B cell (primary cell): ENCODE data around the gene CDRT4. TPM values are rescaled to one million over a fixed set of nuclear protein-coding genes. Genes with fewer than 3 reads are reported as not detected.

Experiments
- ATAC-seq: fragments of 200-7000 bp; cut with Tn5 transposase; one replicate; pipeline ENCODE4 v1.10.0; 2021; ENCODE audit warnings: low read depth, mild to moderate bottlenecking, moderate number of reproducible peaks, moderate library complexity
- CTCF ChIA-PET: fragments of 350-600 bp; sonication (Branson Sonifier 250); formaldehyde crosslinking; loops from one replicate; lab custom pipeline; 2021; ENCODE audit warnings: antibody characterized with exemption, inconsistent platforms; lab: Charles Lee
- POLR2A ChIA-PET: fragments of 350-600 bp; sonication (Branson Sonifier 250); formaldehyde crosslinking; loops from one replicate; lab custom pipeline; 2021; ENCODE audit warnings: antibody characterized with exemption; lab: Charles Lee
- DNase-seq: peaks from one replicate; pipeline ENCODE4 v3.0.0; 2013
- H2AFZ ChIP-seq: 2 replicates; pipeline ENCODE4 v1.6.1; 2012; ENCODE audit warnings: mild to moderate bottlenecking, low read depth, low read length; ENCODE audit not compliant: insufficient read depth, poor library complexity, severe bottlenecking
- H3K27ac ChIP-seq, 2 donors: 1 replicate in 1 of 2; 2 replicates in 1 of 2; pipeline ENCODE4 v1.5.1; 2012 to 2013; ENCODE audit warnings: low read length in 2 of 2, mild to moderate bottlenecking in 2 of 2, moderate library complexity in 1 of 2
- H3K27me3 ChIP-seq, 4 experiments: fragments of 200-600 bp in 1 of 4; sonication (generic) in 1 of 4; replicated peaks in 1 of 4; 1 replicate in 2 of 4; 2 replicates in 2 of 4; pipeline versions ENCODE4 v1.6.1 to v1.7.0; 2013 to 2016; ENCODE audit warnings: low read length in 3 of 4, mild to moderate bottlenecking in 2 of 4, mixed read lengths in 1 of 4, moderate library complexity in 1 of 4; ENCODE audit not compliant: insufficient read depth in 4 of 4, control insufficient read depth in 3 of 4; ENCODE audit errors: control extremely low read depth in 1 of 4
- H3K36me3 ChIP-seq, 2 experiments: replicated peaks in 1 of 2; 1 replicate in 1 of 2; 2 replicates in 1 of 2; pipeline versions ENCODE4 v1.6.1 to v1.7.1; 2013; ENCODE audit warnings: low read length in 1 of 2; ENCODE audit not compliant: insufficient read depth in 2 of 2, control insufficient read depth in 1 of 2; ENCODE audit errors: control extremely low read depth in 1 of 2, extremely low read depth in 1 of 2
- H3K4me1 ChIP-seq, 2 donors: fragments of 200-600 bp in 1 of 2; sonication (generic) in 1 of 2; 1 replicate in 1 of 2; 2 replicates in 1 of 2; pipeline versions ENCODE4 v1.5.1 to v1.6.1; 2013 to 2017; ENCODE audit warnings: low read length in 2 of 2; ENCODE audit not compliant: control insufficient read depth in 2 of 2, insufficient read depth in 2 of 2
- H3K4me2 ChIP-seq: replicated peaks from 2 replicates; pipeline ENCODE3; 2012; ENCODE audit warnings: mild to moderate bottlenecking, low read depth, low read length; ENCODE audit not compliant: poor library complexity, severe bottlenecking
- H3K4me3 ChIP-seq, 5 experiments: fragments of 200-600 bp in 1 of 5; sonication (generic) in 1 of 5; 1 replicate in 3 of 5; 2 replicates in 2 of 5; pipeline versions ENCODE4 v1.5.1 to v1.7.0; 2011 to 2016; ENCODE audit warnings: low read length in 4 of 5, mild to moderate bottlenecking in 4 of 5, low read depth in 2 of 5, control low read depth in 1 of 5, moderate library complexity in 1 of 5; ENCODE audit not compliant: insufficient read depth in 1 of 5; ENCODE audit errors: control extremely low read depth in 1 of 5, extremely low read depth in 1 of 5
- H3K79me2 ChIP-seq: fragments of 200-600 bp; sonication (generic); one replicate; pipeline ENCODE4 v1.6.0; 2016; ENCODE audit warnings: low read length; ENCODE audit not compliant: control insufficient read depth, insufficient read depth
- H3K9ac ChIP-seq: fragments of 200-600 bp; sonication (generic); 2 replicates; pipeline ENCODE4 v1.6.1; 2017; ENCODE audit warnings: mild to moderate bottlenecking, low read length, moderate library complexity
- H3K9me3 ChIP-seq, 3 donors: one replicate each; pipeline versions ENCODE4 v1.6.1 to v1.7.1; 2013; ENCODE audit warnings: low read length in 2 of 3; ENCODE audit not compliant: control insufficient read depth in 2 of 3, insufficient read depth in 1 of 3; ENCODE audit errors: control extremely low read depth in 1 of 3
- H4K20me1 ChIP-seq: 2 replicates; pipeline ENCODE4 v1.6.0; 2012; ENCODE audit warnings: mild to moderate bottlenecking, low read length; ENCODE audit not compliant: insufficient read depth, control insufficient read depth, poor library complexity, severe bottlenecking
- H3K27ac Mint-ChIP-seq: one replicate; pipeline ENCODE4 v1.8.0; 2021; ENCODE audit warnings: mixed read lengths
- H3K27me3 Mint-ChIP-seq: one replicate; pipeline ENCODE4 v1.8.0; 2021; ENCODE audit warnings: mixed read lengths
- H3K4me1 Mint-ChIP-seq: one replicate; pipeline ENCODE4 v1.8.0; 2021; ENCODE audit warnings: mixed read lengths
- H3K4me3 Mint-ChIP-seq: one replicate; pipeline ENCODE4 v1.8.0; 2021; ENCODE audit warnings: mixed read lengths
- H3K9me3 Mint-ChIP-seq: one replicate; pipeline ENCODE4 v1.8.0; 2022; ENCODE audit warnings: mixed read lengths; ENCODE audit not compliant: insufficient read depth
- CTCF ChIP-seq: fragments of 200-600 bp; IDR thresholded peaks from one replicate; pipeline ENCODE4 v1.8.0; 2022; ENCODE audit warnings: antibody characterized with exemption, mild to moderate bottlenecking
- EZH2 ChIP-seq: IDR thresholded peaks from 2 replicates; pipeline ENCODE4 v1.6.1; 2012; ENCODE audit warnings: borderline replicate concordance, low read depth, mild to moderate bottlenecking, moderate library complexity, low read length; ENCODE audit not compliant: insufficient read depth, poor library complexity, severe bottlenecking
- WGBS: methylation state at CpG from one replicate; pipeline ENCODE4 v1.1.5; 2013; ENCODE audit warnings: missing lambda C conversion rate; ENCODE audit not compliant: insufficient coverage; 5-methylcytosine and 5-hydroxymethylcytosine counted together
- intact Hi-C: fragments of 100-400 bp; cut with micrococcal nuclease; formaldehyde crosslinking; loops from one replicate; pipeline ENCODE4 v1.10.0; 2022
- polyA plus RNA-seq: library from polyadenylated mRNA; depleted of rRNA; stranded (reverse); fragments of >200 nt; gene quantifications from 2 replicates; pipeline ENCODE4 v1.2.3, GENCODE V29; 2012
- total RNA-seq, 2 donors: library from RNA; stranded (reverse); fragments of 120-200 nt in 1 of 2; gene quantifications; 1 replicate in 1 of 2; 2 replicates in 1 of 2; pipeline versions ENCODE4 v1.2.3 to v1.2.4, GENCODE V29; 2013 to 2022

The CDRT4 gene
- total and polyA plus RNA-seq, 2 donors (not counting 1 experiment from before 2014, with no cell fraction given) = 11.6 to 23.0 TPM

GRCh38 chr17:15399443-15399842 is 68.0 kb downstream of the CDRT4 start:
- no peak overlapping the region for H3K9ac ChIP-seq
- H3K27ac ChIP-seq = no peak overlapping the region
- H3K4me3 ChIP-seq = no peak overlapping the region
- H3K79me2 ChIP-seq = no peaks in the 10 kb centered on the region
- Mint-ChIP-seq H3K4me1 (no peaks in the 10 kb centered on the region), H3K9me3 (no peaks in the 10 kb centered on the region), H3K4me3 (no peak overlapping the region), H3K27me3 (peaks cover 14% of the 10 kb centered on the region), H3K27ac (no peak overlapping the region)
- no peaks in the 10 kb centered on the region for H4K20me1 ChIP-seq
- TF ChIP-seq CTCF (no peak), EZH2 (no peak)
- no peaks in the 10 kb centered on the region for H3K4me1 ChIP-seq
- ATAC-seq = no peak
- POLR2A ChIA-PET = no interaction called here
- H3K4me2 ChIP-seq = no peak overlapping the region
- DNase-seq = no peak
- WGBS = 100% methylated on average over 3 of the region's 6 CpGs
- intact Hi-C loops = no loop called here
- H3K36me3 ChIP-seq = no peaks in the 10 kb centered on the region
- H3K27me3 ChIP-seq = no peaks in the 10 kb centered on the region
- CTCF ChIA-PET = no interaction called here
- no peaks in the 10 kb centered on the region for H3K9me3 ChIP-seq
- H2AFZ ChIP-seq = no peak overlapping the region

- ChIA-PET POLR2A (no interaction called here), CTCF (no interaction called here)
- H3K4me3 ChIP-seq = no peak overlapping the region
- no peaks in the 10 kb centered on the region for H3K27me3 ChIP-seq
- intact Hi-C loops = no loop called here
- H3K36me3 ChIP-seq = no peaks in the 10 kb centered on the region
- TF ChIP-seq CTCF (no peak), EZH2 (no peak)
- ATAC-seq (no peak), DNase-seq (no peak)
- no peak overlapping the region for H2AFZ ChIP-seq
- H3K79me2 ChIP-seq = no peaks in the 10 kb centered on the region
- H3K4me1 Mint-ChIP-seq = no peaks in the 10 kb centered on the region
- H3K27me3 Mint-ChIP-seq = peaks cover 14% of the 10 kb centered on the region
- no peak overlapping the region for H3K27ac Mint-ChIP-seq
- no peak overlapping the region for H3K4me2 ChIP-seq
- no peak overlapping the region for H3K9ac ChIP-seq
- no peak overlapping the region for H3K27ac ChIP-seq
- H4K20me1 ChIP-seq = no peaks in the 10 kb centered on the region
- H3K9me3 ChIP-seq = no peaks in the 10 kb centered on the region
- H3K4me3 Mint-ChIP-seq = no peak overlapping the region
- no peaks in the 10 kb centered on the region for H3K9me3 Mint-ChIP-seq
- WGBS = 79% methylated on average over 5 of the region's 5 CpGs
- H3K4me1 ChIP-seq = no peaks in the 10 kb centered on the region
Measured at GRCh38 chr17:15398736-15399331, 68.6 kb downstream of the CDRT4 start.
